Caco-2 (cell line): ENCODE measurements around the gene LIMS4. TPM values are rescaled to one million over a fixed set of nuclear protein-coding genes. Genes with fewer than 3 reads are reported as not detected.
"Not testable (repeated sequence)": the region's sequence is repeated elsewhere in the genome, so short reads cannot be mapped to it uniquely, and the experiment has no call there.

Source experiments
- BruUV-seq: library from RNA; stranded (reverse); fragments of 400-500 nt; replicated peaks from 2 replicates; lab custom pipeline; 2021; lab: Mats Ljungman, UMichigan
- CTCF ChIA-PET: fragments of 300-600 bp; sonication (Branson Sonifier 250); formaldehyde crosslinking; loops from one replicate; lab custom pipeline; 2022; ENCODE audit warnings: antibody characterized with exemption; lab: Charles Lee
- POLR2A ChIA-PET: fragments of 300-600 bp; sonication (Branson Sonifier 250); formaldehyde crosslinking; loops from one replicate; lab custom pipeline; 2022; ENCODE audit warnings: antibody characterized with exemption; lab: Charles Lee
- DNase-seq, 2 experiments: peaks; one replicate each; pipeline versions ENCODE4 v3.0.0 to v3.0.0-alpha.2; 2020 to 2022
- H3K27me3 ChIP-seq: replicated peaks from 2 replicates; pipeline ENCODE4 v1.6.0; 2011; ENCODE audit warnings: low read length; ENCODE audit not compliant: control insufficient read depth, insufficient read depth
- H3K36me3 ChIP-seq: 2 replicates; pipeline ENCODE4 v1.5.1; 2011; ENCODE audit warnings: low read length; ENCODE audit not compliant: control insufficient read depth, insufficient read depth
- H3K4me1 ChIP-seq: fragments of 250-450 bp; sonication (Bioruptor Pico); 2 replicates; pipeline ENCODE4 v1.5.1; 2020; ENCODE audit warnings: mild to moderate bottlenecking
- H3K4me3 ChIP-seq: 2 replicates; pipeline ENCODE4 v1.5.1; 2011; ENCODE audit warnings: low read depth, mild to moderate bottlenecking, control low read depth, low read length
- H3K9me3 ChIP-seq: fragments of 250-450 bp; sonication (Bioruptor Pico); 2 replicates; pipeline ENCODE4 v1.5.1; 2020; ENCODE audit warnings: mild to moderate bottlenecking, moderate library complexity
- H3K27ac Mint-ChIP-seq: one replicate; pipeline ENCODE4 v1.8.0; 2022; ENCODE audit warnings: mixed read lengths; ENCODE audit not compliant: unreplicated experiment
- H3K27me3 Mint-ChIP-seq: one replicate; pipeline ENCODE4 v1.8.0; 2022; ENCODE audit warnings: mixed read lengths; ENCODE audit not compliant: insufficient read depth, unreplicated experiment
- H3K36me3 Mint-ChIP-seq: one replicate; pipeline ENCODE4 v1.8.0; 2022; ENCODE audit warnings: mild to moderate bottlenecking, mixed read lengths; ENCODE audit not compliant: insufficient read depth, unreplicated experiment
- H3K4me1 Mint-ChIP-seq: one replicate; pipeline ENCODE4 v1.8.0; 2022; ENCODE audit warnings: low read depth, mixed read lengths; ENCODE audit not compliant: unreplicated experiment
- H3K4me3 Mint-ChIP-seq: one replicate; pipeline ENCODE4 v1.8.0; 2022; ENCODE audit warnings: mild to moderate bottlenecking, moderate library complexity, mixed read lengths; ENCODE audit not compliant: unreplicated experiment
- H3K9me3 Mint-ChIP-seq: one replicate; pipeline ENCODE4 v1.8.0; 2022; ENCODE audit warnings: mixed read lengths; ENCODE audit not compliant: unreplicated experiment
- intact Hi-C: fragments of 100-400 bp; cut with micrococcal nuclease; formaldehyde crosslinking; loops from one replicate; pipeline ENCODE4 v1.10.0; 2022; ENCODE audit not compliant: unreplicated experiment
- total RNA-seq: library from RNA; stranded (reverse); gene quantifications from 2 replicates; pipeline ENCODE4 v1.2.3, GENCODE V29; 2022

Gene LIMS4
- total RNA-seq, 1 experiment from 2014 or later, result 2.4 TPM

DNA sequence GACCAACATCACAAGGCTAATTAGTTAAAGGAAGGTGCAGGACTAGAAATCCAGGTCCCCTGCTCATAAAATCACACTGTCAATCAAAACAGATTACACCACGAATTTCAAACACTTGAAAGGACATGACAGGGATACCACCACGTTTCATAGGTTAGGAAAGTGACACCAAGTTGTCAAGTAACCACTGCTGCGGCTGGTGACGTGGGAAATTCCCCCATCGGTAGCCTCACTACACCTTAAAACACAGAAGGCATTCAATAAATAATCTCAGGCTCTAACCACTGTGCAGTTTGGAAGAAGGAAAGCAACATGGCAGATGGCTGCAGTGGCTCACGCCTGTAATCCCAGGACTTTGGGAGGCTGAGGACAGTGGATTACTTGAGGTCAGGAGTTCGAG, 3.7 kb downstream of the LIMS4 start:
- intact Hi-C loops, H3K27ac Mint-ChIP-seq, H3K9me3 ChIP-seq, H3K27me3 Mint-ChIP-seq, CTCF ChIA-PET, BruUV-seq, H3K9me3 Mint-ChIP-seq, H3K27me3 ChIP-seq, H3K36me3 Mint-ChIP-seq, H3K4me1 ChIP-seq, POLR2A ChIA-PET, H3K4me3 ChIP-seq, H3K4me3 Mint-ChIP-seq, DNase-seq, H3K4me1 Mint-ChIP-seq, H3K36me3 ChIP-seq: not testable (repeated sequence)

DNA sequence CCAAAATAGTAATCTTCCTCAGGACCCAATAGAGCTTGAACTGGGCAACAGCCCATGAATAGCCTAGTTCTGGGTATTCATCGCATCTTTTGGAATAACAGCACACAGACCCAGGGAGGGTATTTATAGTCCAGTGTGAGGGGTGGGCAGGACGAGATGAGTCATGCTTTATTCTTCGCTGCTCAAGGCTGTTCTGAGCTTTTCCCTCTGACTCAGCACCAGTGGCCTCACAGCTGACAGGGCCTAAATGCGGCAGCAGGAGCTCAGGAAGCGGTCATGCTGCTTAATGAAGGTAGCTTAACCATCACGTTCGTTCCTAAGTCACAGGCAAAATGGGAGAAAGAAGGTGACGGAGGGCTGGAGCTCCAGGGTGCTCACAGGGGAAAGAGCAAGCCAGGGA, 7.3 kb downstream of the LIMS4 start:
- POLR2A ChIA-PET, H3K4me3 ChIP-seq, H3K9me3 ChIP-seq, DNase-seq, CTCF ChIA-PET, H3K4me3 Mint-ChIP-seq, H3K9me3 Mint-ChIP-seq, H3K36me3 ChIP-seq, H3K36me3 Mint-ChIP-seq, H3K27me3 ChIP-seq, BruUV-seq, H3K27me3 Mint-ChIP-seq, H3K4me1 Mint-ChIP-seq, H3K27ac Mint-ChIP-seq, H3K4me1 ChIP-seq, intact Hi-C loops: not testable (repeated sequence)

DNA sequence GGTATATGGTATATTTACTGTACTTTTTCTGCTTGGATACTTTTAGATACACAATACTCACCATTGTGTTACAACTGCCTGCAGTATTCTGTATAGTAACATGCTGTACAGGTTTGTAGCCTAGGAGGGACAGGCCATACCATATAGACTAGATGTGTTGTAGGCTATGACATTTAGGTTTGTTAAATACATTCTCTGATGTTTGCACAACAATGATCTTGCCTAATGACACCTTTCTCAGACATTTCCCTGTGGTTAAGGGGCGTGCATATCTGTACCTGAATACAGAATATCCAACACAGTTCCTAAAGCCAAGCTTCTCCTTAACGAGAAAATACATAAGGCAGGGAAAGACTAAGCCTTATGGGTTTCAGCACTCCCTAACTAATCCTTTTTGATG, 10.2 kb downstream of the LIMS4 start:
- H3K36me3 Mint-ChIP-seq, H3K4me1 ChIP-seq, CTCF ChIA-PET, H3K27me3 Mint-ChIP-seq, BruUV-seq, H3K9me3 ChIP-seq, H3K27me3 ChIP-seq, POLR2A ChIA-PET, H3K27ac Mint-ChIP-seq, H3K36me3 ChIP-seq, intact Hi-C loops, H3K4me1 Mint-ChIP-seq, H3K4me3 Mint-ChIP-seq, DNase-seq, H3K9me3 Mint-ChIP-seq, H3K4me3 ChIP-seq: not testable (repeated sequence)

DNA sequence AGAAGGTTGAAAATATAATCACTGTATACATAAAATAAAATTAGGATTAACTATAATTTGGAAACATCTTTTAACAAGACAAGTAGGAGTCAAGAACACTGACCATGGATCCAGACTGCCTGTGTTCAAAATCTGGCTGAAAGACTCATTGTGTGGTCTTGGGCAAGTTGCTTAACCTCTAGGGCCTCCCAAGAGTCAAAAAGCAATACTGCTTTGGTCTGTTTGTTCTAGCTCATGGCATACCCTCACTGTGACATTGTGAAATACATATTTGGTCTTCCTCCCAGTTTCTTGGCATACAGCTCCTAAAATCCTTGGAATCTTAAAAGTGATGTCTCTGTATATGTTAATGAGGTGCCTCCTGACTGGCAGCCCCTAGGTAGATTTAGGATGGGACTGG, 12.3 kb downstream of the LIMS4 start:
- H3K4me1 Mint-ChIP-seq, H3K27me3 Mint-ChIP-seq, intact Hi-C loops, POLR2A ChIA-PET, H3K27me3 ChIP-seq, H3K36me3 Mint-ChIP-seq, H3K27ac Mint-ChIP-seq, H3K4me1 ChIP-seq, DNase-seq, CTCF ChIA-PET, H3K4me3 Mint-ChIP-seq, H3K9me3 ChIP-seq, H3K36me3 ChIP-seq, H3K4me3 ChIP-seq, H3K9me3 Mint-ChIP-seq, BruUV-seq: not testable (repeated sequence)

DNA sequence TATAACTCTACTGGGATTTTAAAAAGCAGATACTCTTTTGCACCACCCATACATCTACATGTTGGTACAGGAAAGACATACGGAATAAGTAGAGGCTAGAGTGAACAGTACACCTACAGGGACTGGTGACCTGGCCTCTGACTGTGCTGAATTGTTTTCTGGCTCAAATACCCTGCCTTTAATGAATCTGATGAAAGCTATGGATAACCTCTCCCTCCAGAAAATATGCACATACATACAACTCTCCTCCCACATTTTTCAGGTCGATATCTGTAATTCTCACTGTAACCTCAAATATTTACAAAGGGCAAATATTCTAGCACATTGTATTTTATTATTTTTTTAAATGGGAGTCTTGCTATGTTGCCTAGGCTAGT, 15.4 kb downstream of the LIMS4 start:
- CTCF ChIA-PET, H3K36me3 Mint-ChIP-seq, DNase-seq, H3K27me3 Mint-ChIP-seq, BruUV-seq, H3K4me1 Mint-ChIP-seq, H3K4me1 ChIP-seq, H3K9me3 ChIP-seq, H3K9me3 Mint-ChIP-seq, H3K4me3 Mint-ChIP-seq, H3K27me3 ChIP-seq, H3K36me3 ChIP-seq, H3K4me3 ChIP-seq, intact Hi-C loops, H3K27ac Mint-ChIP-seq, POLR2A ChIA-PET: not testable (repeated sequence)

DNA sequence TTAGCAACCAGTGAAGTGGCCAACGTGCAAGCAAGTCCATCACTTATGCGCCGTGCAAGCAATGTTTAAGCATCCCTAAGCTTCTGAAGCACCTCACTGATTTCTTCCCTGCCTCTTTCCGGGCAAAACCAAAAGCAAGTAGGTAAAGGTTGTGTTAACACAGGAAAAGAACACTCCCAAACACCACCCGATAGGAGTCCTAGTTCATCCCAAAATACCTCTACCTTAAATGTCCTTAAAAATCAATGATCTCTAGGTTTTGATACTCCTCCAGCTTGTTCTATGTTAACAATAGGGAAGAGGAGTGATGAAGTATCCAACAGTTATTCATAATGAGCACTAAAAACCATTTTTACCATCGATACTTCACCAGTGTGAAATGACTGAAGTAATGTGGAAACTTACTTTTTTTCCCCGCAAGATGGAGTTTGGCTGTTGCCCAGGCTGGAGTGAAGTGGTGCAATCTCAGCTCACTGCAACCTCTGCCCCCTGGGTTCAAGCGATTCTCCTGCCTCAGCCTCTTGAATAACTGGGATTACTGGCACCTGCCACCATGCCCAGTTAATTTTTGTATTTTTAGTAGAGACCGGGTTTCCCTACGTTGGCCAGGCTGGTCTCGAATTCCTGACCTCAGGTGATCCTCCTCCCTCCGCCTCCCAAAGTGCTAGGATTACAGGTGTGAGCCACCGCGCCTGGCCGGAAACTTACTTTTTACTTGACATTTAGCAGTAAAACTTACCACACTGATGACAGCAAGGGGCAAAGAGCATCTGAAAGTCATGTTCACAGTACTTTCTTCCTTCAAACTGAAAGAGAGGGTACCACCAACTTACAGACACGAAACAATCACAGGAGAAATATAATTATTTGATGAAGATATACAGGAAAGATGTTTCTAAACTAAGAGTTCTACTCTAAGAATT, 16.1 kb downstream of the LIMS4 start:
- H3K27me3 Mint-ChIP-seq, H3K4me1 ChIP-seq, H3K27me3 ChIP-seq, H3K9me3 Mint-ChIP-seq, H3K36me3 ChIP-seq, H3K4me3 ChIP-seq, H3K27ac Mint-ChIP-seq, DNase-seq, H3K4me1 Mint-ChIP-seq, intact Hi-C loops, H3K36me3 Mint-ChIP-seq, H3K4me3 Mint-ChIP-seq, POLR2A ChIA-PET, H3K9me3 ChIP-seq, CTCF ChIA-PET: not testable (repeated sequence)
- TSS peak; percentile 95 for BruUV-seq

DNA sequence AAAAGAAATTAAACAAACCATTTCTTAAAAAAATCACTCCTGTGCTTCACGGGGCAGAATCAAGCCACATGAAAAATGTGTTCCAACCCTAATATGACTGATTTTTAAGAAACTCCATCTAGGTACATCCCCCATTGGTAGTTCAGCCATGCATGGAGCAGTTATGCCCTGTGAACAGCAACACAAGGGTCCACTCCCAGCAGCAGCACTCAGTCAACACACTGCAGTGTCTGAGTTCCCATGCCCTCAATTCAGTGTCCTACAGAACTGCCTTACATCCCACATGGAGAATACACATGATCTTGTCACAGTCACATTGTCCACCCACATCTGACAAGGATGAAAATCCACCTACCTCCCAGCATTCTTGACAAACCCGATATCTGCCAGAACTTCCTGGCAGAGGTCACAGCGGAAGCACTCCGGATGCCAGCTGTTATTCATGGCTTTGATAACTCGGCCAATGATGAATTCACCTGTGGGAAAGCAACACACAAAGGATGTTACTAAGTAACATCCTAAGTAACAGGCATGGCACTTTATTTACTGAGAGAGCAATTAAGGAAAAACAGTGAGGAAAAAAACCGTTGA, 17.4 kb downstream of the LIMS4 start:
- H3K9me3 ChIP-seq, H3K4me1 ChIP-seq, H3K36me3 Mint-ChIP-seq, intact Hi-C loops, CTCF ChIA-PET, H3K4me1 Mint-ChIP-seq, POLR2A ChIA-PET, H3K27me3 ChIP-seq, H3K27ac Mint-ChIP-seq, H3K9me3 Mint-ChIP-seq, H3K36me3 ChIP-seq, H3K27me3 Mint-ChIP-seq, H3K4me3 ChIP-seq, BruUV-seq, DNase-seq, H3K4me3 Mint-ChIP-seq: not testable (repeated sequence)
